HL-60 (cell line): ENCODE measurements around the gene RCOR3.

Experiments
- DNase-seq, 2 experiments: peaks; one replicate each; pipeline ENCODE4 v3.0.0-alpha.2; 2010 to 2020; ENCODE audit warnings: low read depth in 1 of 2, low spot score in 1 of 2
- H3K27ac ChIP-seq: fragments of 250-450 bp; sonication (Bioruptor Pico); replicated peaks from 2 replicates; pipeline ENCODE4 v1.5.1; 2020; ENCODE audit warnings: mild to moderate bottlenecking, moderate library complexity
- H3K27me3 ChIP-seq: fragments of 250-450 bp; sonication (Bioruptor Pico); 2 replicates; pipeline ENCODE4 v1.5.1; 2021; ENCODE audit warnings: mild to moderate bottlenecking, moderate library complexity; ENCODE audit not compliant: insufficient read depth, poor library complexity, severe bottlenecking
- H3K4me3 ChIP-seq: replicated peaks from 2 replicates; pipeline ENCODE4 v1.5.1; 2011; ENCODE audit warnings: mild to moderate bottlenecking, control low read depth, low read length; ENCODE audit not compliant: insufficient read depth
- GABPA ChIP-seq: IDR thresholded peaks from 2 replicates; pipeline ENCODE4 v1.6.1; 2012; ENCODE audit warnings: low read depth
- POLR2AphosphoS5 ChIP-seq: IDR thresholded peaks from 2 replicates; pipeline ENCODE4 v1.6.1; 2012; ENCODE audit warnings: low read depth
- SPI1 ChIP-seq: IDR thresholded peaks from 2 replicates; pipeline ENCODE4 v1.6.1; 2012; ENCODE audit warnings: low read depth, mild to moderate bottlenecking, borderline replicate concordance
- TF ChIP-seq, protein P1 (sequence below): IDR thresholded peaks from one replicate; pipeline ENCODE4 v1.5.1; 2011; ENCODE audit warnings: low read length, control low read depth, inconsistent platforms; ENCODE audit not compliant: insufficient read depth
- TF ChIP-seq, protein P2 (sequence below): IDR thresholded peaks from 2 replicates; pipeline ENCODE4 v1.6.1; 2012; ENCODE audit warnings: low read depth; ENCODE audit not compliant: insufficient replicate concordance

RCOR3 gene

GRCh38 chr1:211343607-211344006, 84.4 kb downstream of the RCOR3 start:
- no peak overlapping the region for H3K27ac ChIP-seq
- TF ChIP-seq, protein P1, sequence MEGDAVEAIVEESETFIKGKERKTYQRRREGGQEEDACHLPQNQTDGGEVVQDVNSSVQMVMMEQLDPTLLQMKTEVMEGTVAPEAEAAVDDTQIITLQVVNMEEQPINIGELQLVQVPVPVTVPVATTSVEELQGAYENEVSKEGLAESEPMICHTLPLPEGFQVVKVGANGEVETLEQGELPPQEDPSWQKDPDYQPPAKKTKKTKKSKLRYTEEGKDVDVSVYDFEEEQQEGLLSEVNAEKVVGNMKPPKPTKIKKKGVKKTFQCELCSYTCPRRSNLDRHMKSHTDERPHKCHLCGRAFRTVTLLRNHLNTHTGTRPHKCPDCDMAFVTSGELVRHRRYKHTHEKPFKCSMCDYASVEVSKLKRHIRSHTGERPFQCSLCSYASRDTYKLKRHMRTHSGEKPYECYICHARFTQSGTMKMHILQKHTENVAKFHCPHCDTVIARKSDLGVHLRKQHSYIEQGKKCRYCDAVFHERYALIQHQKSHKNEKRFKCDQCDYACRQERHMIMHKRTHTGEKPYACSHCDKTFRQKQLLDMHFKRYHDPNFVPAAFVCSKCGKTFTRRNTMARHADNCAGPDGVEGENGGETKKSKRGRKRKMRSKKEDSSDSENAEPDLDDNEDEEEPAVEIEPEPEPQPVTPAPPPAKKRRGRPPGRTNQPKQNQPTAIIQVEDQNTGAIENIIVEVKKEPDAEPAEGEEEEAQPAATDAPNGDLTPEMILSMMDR = no peak
- TF ChIP-seq SPI1 = no peak
- TF ChIP-seq POLR2AphosphoS5 = no peak
- TF ChIP-seq, protein P2, sequence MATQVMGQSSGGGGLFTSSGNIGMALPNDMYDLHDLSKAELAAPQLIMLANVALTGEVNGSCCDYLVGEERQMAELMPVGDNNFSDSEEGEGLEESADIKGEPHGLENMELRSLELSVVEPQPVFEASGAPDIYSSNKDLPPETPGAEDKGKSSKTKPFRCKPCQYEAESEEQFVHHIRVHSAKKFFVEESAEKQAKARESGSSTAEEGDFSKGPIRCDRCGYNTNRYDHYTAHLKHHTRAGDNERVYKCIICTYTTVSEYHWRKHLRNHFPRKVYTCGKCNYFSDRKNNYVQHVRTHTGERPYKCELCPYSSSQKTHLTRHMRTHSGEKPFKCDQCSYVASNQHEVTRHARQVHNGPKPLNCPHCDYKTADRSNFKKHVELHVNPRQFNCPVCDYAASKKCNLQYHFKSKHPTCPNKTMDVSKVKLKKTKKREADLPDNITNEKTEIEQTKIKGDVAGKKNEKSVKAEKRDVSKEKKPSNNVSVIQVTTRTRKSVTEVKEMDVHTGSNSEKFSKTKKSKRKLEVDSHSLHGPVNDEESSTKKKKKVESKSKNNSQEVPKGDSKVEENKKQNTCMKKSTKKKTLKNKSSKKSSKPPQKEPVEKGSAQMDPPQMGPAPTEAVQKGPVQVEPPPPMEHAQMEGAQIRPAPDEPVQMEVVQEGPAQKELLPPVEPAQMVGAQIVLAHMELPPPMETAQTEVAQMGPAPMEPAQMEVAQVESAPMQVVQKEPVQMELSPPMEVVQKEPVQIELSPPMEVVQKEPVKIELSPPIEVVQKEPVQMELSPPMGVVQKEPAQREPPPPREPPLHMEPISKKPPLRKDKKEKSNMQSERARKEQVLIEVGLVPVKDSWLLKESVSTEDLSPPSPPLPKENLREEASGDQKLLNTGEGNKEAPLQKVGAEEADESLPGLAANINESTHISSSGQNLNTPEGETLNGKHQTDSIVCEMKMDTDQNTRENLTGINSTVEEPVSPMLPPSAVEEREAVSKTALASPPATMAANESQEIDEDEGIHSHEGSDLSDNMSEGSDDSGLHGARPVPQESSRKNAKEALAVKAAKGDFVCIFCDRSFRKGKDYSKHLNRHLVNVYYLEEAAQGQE = no peak
- TF ChIP-seq GABPA = no peak
- H3K4me3 ChIP-seq = no peak overlapping the region
- no peaks in the 10 kb centered on the region for H3K27me3 ChIP-seq
- DNase-seq = no peak

GRCh38 chr1:211344152-211344618, 85.0 kb downstream of the RCOR3 start:
- H3K27ac ChIP-seq = no peak overlapping the region
- no peaks in the 10 kb centered on the region for H3K27me3 ChIP-seq
- TF ChIP-seq GABPA (no peak), SPI1 (no peak), POLR2AphosphoS5 (no peak)
- TF ChIP-seq, protein P2 = no peak
- TF ChIP-seq, protein P1 = no peak
- no peak overlapping the region for H3K4me3 ChIP-seq
- no peak for DNase-seq

GRCh38 chr1:211345719-211346118, 86.6 kb downstream of the RCOR3 start:
- TF ChIP-seq GABPA (no peak), SPI1 (no peak), POLR2AphosphoS5 (no peak)

DNA sequence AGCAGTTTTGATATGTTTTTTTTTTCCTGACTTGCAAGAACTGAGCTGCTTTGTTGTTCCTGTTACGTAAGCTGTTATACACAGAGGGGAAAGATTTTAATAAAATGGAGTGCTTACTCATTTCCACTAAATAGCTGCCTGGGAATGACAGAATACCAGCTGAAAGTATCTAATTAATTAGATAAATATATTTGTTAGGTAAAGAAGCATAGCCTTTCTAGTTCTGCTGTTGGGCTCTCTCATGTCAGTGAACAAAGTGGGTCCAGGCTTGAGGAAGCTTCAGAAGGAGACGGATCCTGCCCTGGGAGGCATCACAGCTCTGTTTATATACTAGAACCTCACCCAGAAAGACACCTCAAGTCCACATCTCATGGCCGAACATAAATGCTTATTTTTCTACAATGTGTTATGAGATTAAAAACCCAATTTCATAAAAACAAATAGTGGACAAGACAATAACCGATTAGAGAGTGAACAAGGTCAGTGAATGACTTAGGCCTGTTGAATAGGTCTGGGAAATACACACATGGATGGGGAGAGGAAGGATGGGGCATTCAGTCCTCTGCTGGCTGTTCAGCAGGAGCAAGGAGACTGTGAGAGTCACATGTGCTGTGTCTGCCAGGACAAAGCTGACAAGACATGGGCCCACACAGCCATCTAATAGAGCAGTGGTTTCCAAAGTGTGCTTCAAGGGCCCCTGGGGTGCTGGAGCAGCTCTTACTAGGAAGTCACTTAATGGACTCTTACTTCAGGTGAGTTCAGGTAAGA, 88.1 kb downstream of the RCOR3 start:
- DNase-seq = no peak
- Histone ChIP-seq H3K4me3 (no peak overlapping the region), H3K27ac (no peak overlapping the region), H3K27me3 (no peaks in the 10 kb centered on the region)
- TF ChIP-seq, protein P2 = no peak
- TF ChIP-seq SPI1 (no peak), POLR2AphosphoS5 (no peak)
- TF ChIP-seq, protein P1 = no peak

More at GRCh38 chr1:211345719-211346118, 86.6 kb downstream of the RCOR3 start:
- Histone ChIP-seq H3K27me3 (no peaks in the 10 kb centered on the region), H3K27ac (no peak overlapping the region), H3K4me3 (no peak overlapping the region)
- no peak for DNase-seq
